Measurements from ENCODE around the gene TCHP.

The TCHP gene

DNA sequence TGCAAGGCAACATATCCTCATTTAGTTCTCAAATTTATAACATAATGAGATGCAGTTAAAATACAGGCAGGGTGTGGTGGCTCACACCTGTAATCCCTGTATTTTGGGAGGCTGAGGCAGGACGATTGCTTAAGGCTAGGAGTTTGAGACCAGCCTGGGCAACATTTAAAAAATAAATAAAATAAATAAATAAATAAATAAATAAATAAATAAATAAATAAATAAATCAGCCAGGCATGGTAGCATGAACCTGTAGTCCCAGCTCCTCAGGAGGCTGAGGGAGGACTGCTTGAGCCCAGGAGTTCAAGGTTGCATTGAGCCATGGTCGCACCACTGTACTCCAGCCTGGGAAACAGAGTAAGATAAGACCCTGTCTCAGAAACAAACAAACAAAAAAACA, 39.4 kb downstream of the TCHP start:
- no peak for DNase-seq

DNA sequence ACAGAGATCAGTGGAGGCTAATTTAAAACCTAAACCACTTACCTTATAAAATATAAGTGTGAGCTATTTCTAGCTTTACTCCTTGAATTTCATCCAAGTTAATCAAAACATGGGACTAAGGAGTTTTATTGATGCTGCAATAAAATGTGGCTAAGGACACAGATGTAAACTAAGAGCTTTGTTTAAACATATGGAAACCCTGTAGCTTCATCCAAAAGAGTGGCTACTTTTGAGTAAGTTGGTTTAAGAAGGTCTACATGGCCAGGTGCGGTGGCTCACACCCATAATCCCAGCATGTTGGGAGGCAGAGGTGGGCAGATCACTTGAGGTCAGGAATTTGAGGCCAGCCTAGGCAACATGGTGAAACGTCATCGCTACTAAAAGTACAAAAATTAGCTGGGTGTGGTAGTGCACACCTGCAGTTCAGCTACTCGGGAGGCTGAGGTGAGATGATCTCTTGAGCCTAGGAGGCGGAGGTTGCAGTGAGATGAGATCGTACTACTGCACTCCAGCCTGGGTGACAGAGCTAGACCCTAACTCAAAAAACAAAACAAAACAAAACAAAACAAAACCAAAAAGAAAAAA, 40.4 kb downstream of the TCHP start:
- DNase-seq = no peak

DNA sequence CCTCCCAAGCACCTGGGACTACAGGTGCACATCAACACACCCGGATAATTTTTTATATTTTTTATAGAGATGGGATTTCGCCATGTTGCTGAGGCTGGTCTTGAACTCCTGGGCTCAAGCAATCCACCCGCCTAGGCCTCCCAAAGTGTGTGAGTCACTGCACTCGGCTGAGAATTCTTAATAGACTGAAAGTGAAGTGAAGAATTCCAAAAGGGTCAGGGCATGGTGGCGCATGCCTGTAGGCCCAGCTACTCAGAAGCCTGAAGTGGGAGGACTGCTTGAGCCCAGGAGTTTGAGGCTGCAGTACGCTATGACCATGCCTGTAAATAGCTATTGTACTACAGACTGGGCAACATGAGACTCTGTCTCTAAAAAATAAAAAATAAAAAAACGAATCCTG, 43.7 kb downstream of the TCHP start:
- DNase-seq = no peak

DNA sequence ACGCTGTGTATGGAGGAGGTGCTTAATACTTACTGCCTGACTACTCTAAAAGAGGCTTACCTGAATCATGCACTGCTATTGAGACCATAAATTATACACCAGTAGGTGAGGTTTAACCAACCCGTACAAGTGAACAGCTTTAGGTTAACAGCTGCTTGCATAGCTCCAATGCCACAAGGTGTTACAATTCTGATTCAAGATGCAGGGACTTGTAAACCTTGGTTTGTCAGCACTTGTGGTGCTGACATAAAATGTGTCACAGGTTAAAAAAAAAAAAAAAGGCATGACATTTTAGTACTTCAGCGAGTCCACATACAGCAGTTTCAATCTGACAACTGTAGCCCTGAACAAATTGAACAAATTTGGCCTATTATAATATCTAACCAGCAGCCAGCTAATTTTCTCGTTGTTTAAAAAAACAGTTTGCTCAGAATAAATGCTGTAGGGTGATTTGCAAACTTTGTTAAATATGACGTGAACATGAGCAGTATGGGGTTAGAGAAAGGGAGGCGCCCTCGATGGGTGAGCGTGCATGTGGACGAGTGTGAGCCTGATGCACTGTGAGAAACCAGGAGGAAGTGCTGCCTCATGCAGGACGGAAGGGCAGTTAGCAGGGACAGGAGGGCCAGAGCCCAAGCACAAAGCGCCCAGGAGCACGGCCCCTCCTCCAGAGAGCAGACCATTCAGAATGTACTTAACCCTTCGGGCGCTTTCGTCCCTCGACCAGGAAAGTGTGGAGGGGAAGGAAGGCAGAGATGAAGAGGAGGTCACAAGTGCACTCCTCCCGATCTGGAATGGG, 44.7 kb downstream of the TCHP start:
- DNase-seq = no peak

DNA sequence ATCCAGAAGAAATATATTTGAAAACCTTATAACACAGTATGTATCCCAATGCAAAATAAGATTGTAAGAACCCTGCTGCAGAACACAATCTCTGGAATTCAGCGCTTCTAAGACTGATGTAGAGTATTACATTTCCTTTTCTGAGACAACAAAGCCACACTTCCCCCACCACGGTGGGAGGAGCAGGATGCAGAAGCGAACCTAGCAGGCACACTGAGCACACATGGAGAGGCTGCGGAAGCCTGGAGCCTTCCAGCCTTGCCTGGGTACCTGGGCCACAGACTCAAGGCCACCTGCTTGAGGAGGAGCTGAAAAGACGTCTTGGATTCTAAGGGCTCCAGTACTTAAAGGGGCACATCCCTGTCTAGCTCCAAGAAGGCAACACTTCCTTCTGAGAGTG, 46.4 kb downstream of the TCHP start:
- no peak for DNase-seq

DNA sequence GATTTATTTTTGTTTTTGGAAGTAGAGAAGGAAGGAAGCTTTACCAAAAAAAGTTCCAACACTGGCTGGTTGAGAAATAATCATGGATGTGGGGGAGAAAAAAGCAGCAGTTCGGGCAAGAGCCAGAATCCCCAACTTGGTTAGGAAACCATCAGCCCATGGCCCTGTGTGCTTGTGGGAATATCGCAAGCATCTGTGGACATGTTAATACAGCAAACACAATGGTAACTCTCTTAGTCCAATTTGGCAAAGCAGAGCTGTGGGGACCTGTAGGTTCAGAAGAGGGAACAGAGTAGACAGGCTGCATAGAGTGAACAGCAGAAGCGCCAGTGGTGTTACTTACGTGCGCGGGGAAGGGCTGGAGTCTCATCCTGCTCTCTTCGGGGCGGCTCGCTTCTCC, 46.8 kb downstream of the TCHP start:
- no peak for DNase-seq

DNA sequence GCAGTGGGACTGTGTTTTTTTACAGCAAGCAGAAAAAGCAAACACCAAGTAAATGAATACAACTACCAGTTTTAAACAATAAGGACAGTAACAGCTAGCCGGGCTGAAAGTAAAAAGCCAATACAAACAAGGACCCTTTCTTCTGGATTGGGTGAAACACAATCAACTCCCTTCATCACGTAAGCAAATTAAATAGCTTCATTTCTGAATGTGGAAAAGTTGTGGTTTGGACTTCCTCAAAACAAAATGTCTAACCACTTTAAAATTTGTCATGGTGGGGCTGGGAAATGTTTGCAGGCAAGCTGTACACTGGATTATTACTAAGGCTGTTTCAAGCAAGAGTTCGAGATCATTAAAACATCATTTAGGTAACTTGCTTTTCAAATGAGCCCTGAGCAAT, 47.4 kb downstream of the TCHP start:
- DNase-seq = no peak

DNA sequence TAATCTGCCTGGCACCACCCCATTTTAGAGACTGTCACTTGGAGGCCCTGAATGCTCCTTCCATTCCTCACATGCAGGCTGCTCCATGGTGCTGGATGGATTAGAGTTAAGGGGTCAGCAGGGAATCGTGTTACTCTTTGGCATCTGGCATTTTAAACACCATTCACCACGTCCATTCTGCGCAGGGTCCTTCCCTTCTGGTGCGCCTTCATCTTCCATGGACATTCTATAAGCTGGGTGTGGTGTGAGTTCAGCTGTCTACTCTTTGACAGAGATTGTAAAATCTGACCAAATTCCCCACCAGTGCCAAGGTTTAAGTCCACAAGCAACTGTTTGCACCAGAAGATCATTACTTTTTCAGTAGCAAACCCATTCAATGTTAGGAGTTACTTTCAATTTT, 48.3 kb downstream of the TCHP start:
- DNase-seq = no peak

DNA sequence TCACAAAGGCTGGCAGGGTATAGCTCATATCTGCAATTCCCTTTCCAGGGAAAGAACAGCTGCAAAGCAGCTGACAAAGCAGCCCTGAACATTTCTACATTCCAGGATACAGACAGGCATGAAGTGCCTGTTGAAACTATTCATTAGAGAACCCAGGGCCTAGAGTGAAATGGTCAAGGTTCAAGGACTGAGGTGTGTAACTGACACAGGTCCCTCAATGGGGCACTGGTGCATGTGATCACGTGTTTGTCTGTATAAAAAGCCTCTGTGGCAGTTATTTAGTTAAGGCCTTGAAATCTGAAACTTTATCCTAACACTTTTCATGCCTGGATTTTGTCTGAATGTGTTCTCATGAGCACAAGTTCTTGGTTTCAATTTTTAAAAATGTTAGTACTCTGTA, 49.0 kb downstream of the TCHP start:
- no peak for DNase-seq

DNA sequence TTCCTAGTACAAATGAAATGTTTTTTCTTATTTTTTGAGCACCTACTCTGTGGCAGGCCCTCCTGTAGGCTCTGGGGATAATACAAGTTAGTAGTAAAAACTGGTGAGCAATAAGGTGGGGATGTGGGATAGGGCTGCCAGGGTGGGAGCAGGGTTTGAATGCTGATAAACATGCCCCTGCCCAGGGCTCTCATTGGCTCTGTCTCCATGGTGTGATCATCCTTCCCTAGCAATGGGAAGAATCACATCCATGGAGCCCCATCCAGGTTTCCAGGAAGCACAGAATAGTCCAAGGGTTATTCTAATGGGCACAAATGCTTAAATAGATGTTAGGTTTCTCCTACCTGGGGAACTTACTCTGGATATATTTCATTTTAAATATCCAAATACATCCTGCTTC, 50.6 kb downstream of the TCHP start:
- DNase-seq = no peak

DNA sequence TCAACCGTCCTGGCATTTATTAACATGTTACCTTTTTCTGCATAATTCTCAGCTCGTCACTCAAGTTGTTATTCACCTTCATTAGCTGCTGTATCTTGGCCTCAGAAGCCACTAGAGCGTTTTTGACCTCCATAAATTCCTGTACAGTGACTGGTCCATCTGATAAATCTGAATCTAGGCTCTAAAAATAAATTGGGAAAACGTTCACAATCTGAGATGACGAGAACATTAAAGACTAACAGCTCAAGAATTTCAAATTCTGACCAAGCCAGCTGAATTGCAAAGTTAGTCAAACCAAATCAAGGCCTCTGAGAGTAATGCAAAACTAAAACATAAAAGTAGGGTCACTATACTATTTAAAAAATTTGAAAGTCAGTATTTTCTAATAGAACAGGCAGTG, 51.1 kb downstream of the TCHP start:
- DNase-seq = no peak

DNA sequence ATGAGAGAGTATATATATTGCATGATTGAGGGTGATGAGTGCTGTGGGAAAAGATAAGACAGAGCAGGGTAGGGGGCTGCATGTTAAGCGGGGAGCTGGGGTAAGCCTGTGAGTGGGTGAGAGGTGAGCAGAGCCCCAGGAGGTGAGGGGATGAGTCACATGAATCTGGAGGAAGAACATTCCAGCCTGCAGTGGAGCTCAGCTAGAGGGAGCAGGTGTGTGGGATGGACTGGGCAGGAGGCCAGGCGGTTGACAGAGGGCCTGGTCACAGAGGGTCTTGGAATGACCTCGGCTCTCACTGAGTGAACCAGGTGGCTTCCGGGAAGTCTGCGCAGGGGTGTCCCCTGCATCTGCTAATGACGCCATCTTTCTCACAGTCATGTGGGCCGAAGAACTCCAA, 51.7 kb downstream of the TCHP start:
- no peak for DNase-seq

DNA sequence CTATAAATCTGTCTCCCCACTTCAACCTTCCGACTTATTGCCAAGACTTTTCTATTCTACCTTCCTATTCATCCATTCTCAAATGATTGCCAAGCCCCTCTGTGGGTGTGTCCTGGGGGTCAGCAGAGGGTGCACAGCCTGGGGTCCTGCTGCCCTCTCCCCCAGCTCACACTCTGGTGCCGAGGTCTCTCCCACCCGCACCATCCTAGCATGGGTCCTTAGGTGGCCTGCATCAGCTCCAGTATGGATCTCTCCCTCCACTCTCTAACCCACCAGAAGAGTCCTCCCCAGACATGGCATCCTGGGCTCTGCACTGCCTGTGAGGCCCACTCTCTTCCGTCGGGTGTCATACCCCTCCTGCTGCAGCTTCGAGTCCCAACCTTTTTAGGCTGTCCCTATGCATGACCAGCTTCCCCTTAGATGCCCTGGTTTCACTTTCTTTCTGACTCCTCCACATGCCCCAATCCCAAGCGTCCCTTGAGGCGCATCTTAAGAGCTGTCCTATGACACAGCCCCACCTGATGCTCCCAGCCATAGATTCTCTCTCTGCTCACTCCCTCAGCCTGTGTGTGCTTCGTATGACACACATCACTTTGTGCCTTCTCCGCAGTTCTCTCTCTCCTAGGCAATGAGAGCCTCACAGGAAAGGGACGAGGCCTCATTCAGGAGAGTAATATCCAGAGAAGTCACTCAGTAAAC, 52.2 kb downstream of the TCHP start:
- no peak for DNase-seq

DNA sequence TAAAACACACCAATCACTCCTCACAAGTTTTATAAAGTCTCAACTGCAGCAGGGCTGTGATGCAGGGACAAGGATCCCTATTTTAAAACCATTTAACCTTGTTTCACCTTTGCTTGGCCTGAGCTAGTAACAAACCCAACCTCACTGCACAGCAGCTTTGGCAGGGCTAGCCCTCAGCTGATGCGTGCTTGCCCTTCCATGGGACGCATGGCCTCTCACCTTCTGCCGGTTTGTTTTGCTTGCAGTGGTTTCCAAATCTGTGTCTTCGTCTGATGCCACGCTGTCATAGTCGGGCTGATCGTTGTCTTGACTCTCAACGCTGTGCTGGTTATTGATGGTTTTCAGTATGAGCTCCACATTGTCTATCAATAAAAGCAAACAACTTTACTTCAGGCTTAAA, 52.8 kb downstream of the TCHP start:
- no peak for DNase-seq

DNA sequence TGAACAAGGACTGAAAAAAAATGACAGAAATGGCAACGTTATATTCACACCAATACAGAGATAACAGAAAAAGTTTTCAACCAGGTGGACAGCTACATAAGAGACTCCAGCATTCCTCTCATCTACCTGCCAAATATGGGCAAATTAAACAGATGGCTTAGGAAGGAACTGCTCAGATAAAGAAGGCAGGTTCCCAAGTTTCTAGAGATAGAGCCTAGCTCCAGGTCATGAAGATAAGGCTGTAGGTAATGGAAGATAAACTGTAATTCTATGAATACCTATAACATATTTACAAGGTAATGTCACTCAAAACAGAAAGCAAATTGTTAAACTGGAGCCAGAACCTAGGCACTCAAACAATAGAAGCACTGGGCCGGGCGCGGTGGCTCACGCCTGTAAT, 53.6 kb downstream of the TCHP start:
- no peak for DNase-seq

DNA sequence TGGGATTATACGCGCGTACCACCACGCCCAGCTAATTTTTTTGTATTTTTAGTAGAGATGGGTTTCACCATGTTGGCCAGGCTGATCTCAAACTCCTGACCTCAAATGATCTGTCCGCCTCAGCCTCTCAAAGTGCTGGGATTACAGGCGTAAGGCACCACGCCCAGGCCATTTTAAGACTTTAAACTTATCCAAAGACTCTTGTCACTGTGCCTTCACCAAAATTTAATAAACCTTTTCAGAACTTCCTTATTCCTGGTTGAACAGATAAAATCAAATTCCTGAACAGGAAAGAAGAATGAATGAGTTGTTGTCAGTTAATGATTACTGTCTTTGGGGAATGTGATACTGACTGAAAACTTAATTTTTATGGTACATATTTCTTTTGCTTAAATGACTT, 58.3 kb downstream of the TCHP start:
- DNase-seq = no peak

DNA sequence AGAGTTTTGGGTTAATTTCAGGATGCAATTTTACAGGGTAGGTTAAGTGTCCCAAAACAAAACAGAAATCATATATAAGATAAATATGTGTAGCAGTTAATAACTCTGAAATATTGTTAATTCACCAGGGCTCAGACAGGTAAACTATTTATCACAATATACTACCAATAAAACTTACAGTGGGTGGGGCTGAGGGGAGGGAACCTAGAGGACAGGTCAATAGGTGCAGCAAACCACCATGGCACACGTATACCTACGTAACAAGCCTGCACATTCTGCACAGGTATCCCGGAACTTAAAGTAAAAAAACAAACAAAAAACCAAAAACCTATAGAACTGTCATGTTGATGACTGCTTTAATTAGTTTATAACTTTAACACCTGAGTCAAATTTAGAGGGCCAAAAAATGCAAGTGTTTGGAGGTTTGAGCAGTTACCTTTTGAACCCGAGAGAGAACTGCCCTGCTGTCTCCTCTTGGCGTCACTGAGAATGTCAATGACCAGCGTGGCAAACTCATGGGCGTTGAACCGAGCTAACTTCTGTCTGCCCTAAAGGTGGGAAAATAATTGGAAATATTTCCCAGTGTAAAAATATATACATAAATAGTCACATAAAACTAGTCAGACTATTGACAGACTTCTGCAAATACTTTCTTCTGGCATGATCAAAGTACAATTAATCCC, 59.5 kb downstream of the TCHP start:
- no peak for DNase-seq

DNA sequence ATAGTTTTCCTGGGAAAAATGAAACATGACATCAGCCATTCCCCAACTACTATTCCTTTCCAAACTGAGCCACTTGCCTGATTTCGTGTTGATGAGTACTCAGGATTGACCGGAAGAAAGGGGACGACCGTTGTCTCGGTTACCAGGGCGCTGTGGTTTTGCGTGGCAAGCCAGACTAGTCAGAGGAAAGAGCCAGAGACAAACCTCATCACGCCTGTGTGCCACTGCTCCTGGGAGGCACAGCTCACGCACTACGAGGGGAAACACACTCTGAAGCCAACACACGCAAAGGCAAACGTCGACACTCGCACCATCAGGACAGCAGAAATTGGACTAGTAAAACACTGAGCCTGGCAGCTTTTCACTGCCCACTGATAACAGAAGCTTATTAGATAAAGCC, 61.1 kb downstream of the TCHP start:
- no peak for DNase-seq

DNA sequence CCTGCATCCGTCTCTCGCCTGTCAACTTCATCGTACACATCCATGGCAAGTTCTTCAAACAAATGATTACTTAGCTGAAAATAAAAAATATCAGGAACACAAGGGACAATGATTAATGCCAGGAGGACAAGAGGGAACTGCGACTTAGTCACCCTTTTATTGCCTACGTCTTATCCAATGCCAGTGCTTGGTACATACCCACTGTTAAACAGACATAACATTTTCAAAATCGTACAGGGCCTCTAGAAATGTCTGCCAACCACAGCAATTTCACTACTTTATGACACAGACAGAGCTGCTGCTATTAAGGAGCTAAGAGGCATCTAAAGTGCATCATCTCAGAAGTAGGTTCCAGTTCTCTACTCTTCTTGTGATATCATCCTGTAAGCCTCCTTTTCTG, 61.5 kb downstream of the TCHP start:
- no peak for DNase-seq

DNA sequence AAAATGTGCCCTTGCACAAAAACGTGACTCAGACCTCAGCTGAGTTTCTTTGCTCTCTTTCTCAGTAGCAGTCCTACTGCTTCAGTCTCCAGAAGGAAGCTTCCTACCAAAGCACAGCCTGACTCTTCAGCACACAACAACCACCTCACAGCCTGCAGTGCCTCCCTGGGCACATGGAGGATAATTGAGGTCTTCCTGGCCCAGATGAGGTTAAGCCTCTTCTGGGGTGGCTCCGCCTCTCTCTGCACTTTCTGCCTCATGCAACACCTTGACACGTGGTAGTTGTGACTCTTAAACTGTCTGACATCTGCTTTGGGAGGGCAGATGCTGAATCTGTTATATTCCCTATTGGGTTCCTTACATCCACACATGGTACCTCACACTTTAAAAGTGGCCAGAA, 62.3 kb downstream of the TCHP start:
- peak; percentile 63 to 80 for DNase-seq

DNA sequence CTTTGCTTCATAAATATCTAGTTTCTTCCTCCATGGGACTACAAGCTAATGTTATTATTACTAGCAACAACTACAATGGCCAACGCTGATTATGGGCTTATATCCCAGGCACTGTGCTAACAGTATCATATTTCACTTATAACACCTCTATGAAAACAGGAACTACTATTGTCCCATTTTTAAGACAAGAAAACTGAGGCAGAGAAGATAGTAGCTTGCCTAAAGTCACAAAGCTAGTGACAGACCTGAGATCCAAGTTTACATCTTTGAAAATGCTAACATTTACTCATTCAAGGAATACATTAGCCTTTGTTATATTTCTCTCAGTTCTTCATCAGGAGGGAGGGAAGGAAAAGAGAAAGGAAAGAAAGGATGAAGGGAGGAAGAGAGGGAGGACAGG, 63.3 kb downstream of the TCHP start:
- no peak for DNase-seq

DNA sequence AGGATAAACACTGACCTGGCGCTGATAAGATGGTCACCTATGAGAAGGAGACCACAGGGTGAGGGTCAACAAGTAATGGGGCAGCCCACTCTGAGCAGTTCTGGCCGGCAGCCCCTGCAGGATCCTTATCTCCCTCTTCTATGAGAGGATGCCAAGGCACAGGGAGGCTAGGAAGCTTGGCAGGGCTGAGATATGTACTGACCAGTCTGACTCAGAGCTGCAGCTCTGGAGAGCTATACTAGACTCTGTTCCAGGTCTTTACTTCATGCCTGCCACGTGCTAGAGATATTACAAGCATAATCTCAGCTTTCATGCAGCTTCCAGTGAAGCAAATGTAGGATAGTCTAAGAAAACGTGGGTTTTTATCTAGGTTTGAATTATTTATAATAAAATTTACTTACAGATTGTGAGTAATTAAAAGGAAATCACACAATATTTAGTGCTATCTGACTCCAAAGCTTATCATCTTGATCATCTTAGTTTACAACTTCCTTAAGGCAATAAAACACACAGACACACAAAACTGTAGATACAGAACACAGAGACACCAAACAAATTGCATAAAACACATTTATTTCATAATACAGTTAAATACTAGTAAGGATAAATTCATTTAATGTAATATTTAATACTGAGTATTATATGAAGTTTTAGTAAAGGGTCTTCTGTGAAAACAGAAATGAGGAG, 63.8 kb downstream of the TCHP start:
- DNase-seq = no peak

DNA sequence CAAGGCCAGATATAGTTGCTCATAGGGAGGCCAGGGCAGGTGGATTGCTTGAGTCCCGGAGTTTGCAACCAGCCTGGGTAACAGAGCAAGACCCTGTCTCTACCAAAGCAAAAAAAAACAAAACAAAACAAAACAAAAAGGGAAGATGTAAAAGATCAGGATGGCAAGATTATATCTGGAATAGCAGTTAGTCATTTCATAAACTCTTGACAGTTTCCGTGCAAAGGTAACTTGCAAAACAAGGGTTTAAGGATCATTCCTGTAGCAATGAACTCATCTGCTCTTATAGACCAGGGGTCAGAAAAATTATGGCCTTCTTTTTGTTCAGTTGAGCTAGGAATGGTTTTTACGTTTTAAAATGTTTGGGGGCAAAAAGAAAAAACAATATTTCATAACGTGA, 66.5 kb downstream of the TCHP start:
- no peak for DNase-seq
